Stimulated activated memory B cell treated with anti-CD40 and anti-IgM and Interleukin-4, amounts not matched to agents 10 μg/mL and 1 μg/mL and 100 μg/mL, for 72 hours (primary cell): ENCODE data around the gene ITIH5.
A peak's percentile ranks its signal among the peaks of the same experiment; 100 is the strongest.
"Not testable (repeated sequence)": the region's sequence is repeated elsewhere in the genome, so short reads cannot be mapped to it uniquely, and the experiment has no call there.

ENCODE experiments used
- ATAC-seq: fragments of 150-1000 bp; cut with Tn5 transposase; 2 replicates; pipeline ENCODE4 v1.10.0; 2021
- H3K27ac Mint-ChIP-seq: one replicate; pipeline ENCODE4 v1.8.0; 2022; ENCODE audit warnings: mild to moderate bottlenecking, mixed read lengths
- H3K27me3 Mint-ChIP-seq: one replicate; pipeline ENCODE4 v1.8.0; 2022; ENCODE audit warnings: mixed read lengths
- H3K36me3 Mint-ChIP-seq: one replicate; pipeline ENCODE4 v1.8.0; 2022; ENCODE audit warnings: mixed read lengths
- H3K4me1 Mint-ChIP-seq: one replicate; pipeline ENCODE4 v1.8.0; 2022; ENCODE audit warnings: mixed read lengths
- H3K4me3 Mint-ChIP-seq: one replicate; pipeline ENCODE4 v1.8.0; 2022; ENCODE audit warnings: mild to moderate bottlenecking, moderate library complexity, mixed read lengths
- H3K9me3 Mint-ChIP-seq: one replicate; pipeline ENCODE4 v1.8.0; 2022; ENCODE audit warnings: mixed read lengths

Gene ITIH5

GRCh38 chr10:7697426-7697825, 30.7 kb upstream of the ITIH5 start:
- Mint-ChIP-seq H3K9me3 (peaks cover 12% of the 10 kb centered on the region), H3K4me3 (no peak overlapping the region), H3K4me1 (no peaks in the 10 kb centered on the region), H3K27me3 (peaks cover 17% of the 10 kb centered on the region), H3K27ac (no peak overlapping the region), H3K36me3 (no peaks in the 10 kb centered on the region)
- ATAC-seq: no peak

GRCh38 chr10:7696545-7696944, 29.8 kb upstream of the ITIH5 start:
- Mint-ChIP-seq H3K4me3 (no peak overlapping the region), H3K27ac (no peak overlapping the region), H3K9me3 (peaks cover 14% of the 10 kb centered on the region), H3K27me3 (peaks cover 17% of the 10 kb centered on the region), H3K36me3 (no peaks in the 10 kb centered on the region), H3K4me1 (no peaks in the 10 kb centered on the region)
- no peak for ATAC-seq

- H3K27me3 Mint-ChIP-seq, H3K4me1 Mint-ChIP-seq, H3K36me3 Mint-ChIP-seq, ATAC-seq, H3K27ac Mint-ChIP-seq, H3K4me3 Mint-ChIP-seq: not testable (repeated sequence)
- peaks cover 18% of the 10 kb centered on the region for H3K9me3 Mint-ChIP-seq
These were observed 26.4 kb upstream of the ITIH5 start for GRCh38 chr10:7693194-7693593.

- not testable (repeated sequence) for H3K4me1 Mint-ChIP-seq, H3K36me3 Mint-ChIP-seq, H3K27ac Mint-ChIP-seq, ATAC-seq, H3K4me3 Mint-ChIP-seq, H3K27me3 Mint-ChIP-seq
- H3K9me3 Mint-ChIP-seq: peaks cover 18% of the 10 kb centered on the region
These were observed 25.6 kb upstream of the ITIH5 start for GRCh38 chr10:7692368-7692767.

GRCh38 chr10:7690885-7691597, 24.3 kb upstream of the ITIH5 start:
- H3K4me3 Mint-ChIP-seq, H3K27me3 Mint-ChIP-seq, H3K27ac Mint-ChIP-seq, H3K4me1 Mint-ChIP-seq, ATAC-seq, H3K36me3 Mint-ChIP-seq: not testable (repeated sequence)
- peaks cover 18% of the 10 kb centered on the region for H3K9me3 Mint-ChIP-seq

- Mint-ChIP-seq H3K4me1 (peaks cover 6% of the 10 kb centered on the region), H3K27ac (no peak overlapping the region), H3K27me3 (peaks cover under 1% of the 10 kb centered on the region), H3K36me3 (no peaks in the 10 kb centered on the region), H3K4me3 (no peak overlapping the region), H3K9me3 (peaks cover 18% of the 10 kb centered on the region)
- no peak for ATAC-seq
These were observed 22.8 kb upstream of the ITIH5 start for GRCh38 chr10:7689591-7689990.

- H3K4me3 Mint-ChIP-seq: no peak overlapping the region
- H3K4me1 Mint-ChIP-seq: peaks cover 6% of the 10 kb centered on the region
- no peak overlapping the region for H3K27ac Mint-ChIP-seq
- peaks cover 5% of the 10 kb centered on the region for H3K36me3 Mint-ChIP-seq
- peaks cover 20% of the 10 kb centered on the region for H3K9me3 Mint-ChIP-seq
- peak; percentile 76 for ATAC-seq
- peaks cover 19% of the 10 kb centered on the region for H3K27me3 Mint-ChIP-seq
These were observed 20.6 kb upstream of the ITIH5 start for GRCh38 chr10:7687228-7687907.

- ATAC-seq: no peak
- Mint-ChIP-seq H3K36me3 (peaks cover 12% of the 10 kb centered on the region), H3K9me3 (peaks cover 24% of the 10 kb centered on the region), H3K4me3 (no peak overlapping the region), H3K27me3 (peaks cover 27% of the 10 kb centered on the region), H3K27ac (no peak overlapping the region), H3K4me1 (peaks cover 6% of the 10 kb centered on the region)
These were observed 19.8 kb upstream of the ITIH5 start for GRCh38 chr10:7686351-7687171.

- H3K4me1 Mint-ChIP-seq, H3K27ac Mint-ChIP-seq, H3K4me3 Mint-ChIP-seq, ATAC-seq: not testable (repeated sequence)
- Mint-ChIP-seq H3K9me3 (peaks cover 21% of the 10 kb centered on the region), H3K36me3 (peaks cover 15% of the 10 kb centered on the region), H3K27me3 (peaks cover 59% of the 10 kb centered on the region)
These were observed 13.3 kb upstream of the ITIH5 start for GRCh38 chr10:7680078-7680477.

- Mint-ChIP-seq H3K9me3 (peaks cover 20% of the 10 kb centered on the region), H3K27ac (no peak overlapping the region), H3K4me1 (no peaks in the 10 kb centered on the region), H3K27me3 (peaks cover 60% of the 10 kb centered on the region), H3K36me3 (peaks cover 15% of the 10 kb centered on the region), H3K4me3 (no peak overlapping the region)
- ATAC-seq: no peak
These were observed 12.5 kb upstream of the ITIH5 start for GRCh38 chr10:7679256-7679655.

- Mint-ChIP-seq H3K9me3 (no peaks in the 10 kb centered on the region), H3K27me3 (peaks cover 85% of the 10 kb centered on the region), H3K36me3 (no peaks in the 10 kb centered on the region), H3K4me1 (peaks cover 6% of the 10 kb centered on the region), H3K27ac (no peak overlapping the region), H3K4me3 (no peak overlapping the region)
- no peak for ATAC-seq
These were observed 5.8 kb upstream of the ITIH5 start for GRCh38 chr10:7672341-7673134.

- Mint-ChIP-seq H3K4me3 (no peak overlapping the region), H3K27me3 (peaks cover 77% of the 10 kb centered on the region), H3K9me3 (no peaks in the 10 kb centered on the region), H3K27ac (no peak overlapping the region), H3K36me3 (no peaks in the 10 kb centered on the region), H3K4me1 (peaks cover 14% of the 10 kb centered on the region)
- no peak for ATAC-seq
These were observed 3.4 kb upstream of the ITIH5 start for GRCh38 chr10:7670157-7670556.

- no peaks in the 10 kb centered on the region for H3K9me3 Mint-ChIP-seq
- H3K4me3 Mint-ChIP-seq: peak overlapping the region; percentile 67
- peak; percentile 51 for ATAC-seq
- H3K27ac Mint-ChIP-seq: no peak overlapping the region
- no peaks in the 10 kb centered on the region for H3K36me3 Mint-ChIP-seq
- peaks cover 14% of the 10 kb centered on the region for H3K4me1 Mint-ChIP-seq
- H3K27me3 Mint-ChIP-seq: peaks cover 69% of the 10 kb centered on the region
These were observed 736 bp upstream of the ITIH5 start for GRCh38 chr10:7667262-7668141.

GRCh38 chr10:7665767-7666166, 999 bp downstream of the ITIH5 start:
- no peaks in the 10 kb centered on the region for H3K9me3 Mint-ChIP-seq
- peaks cover 14% of the 10 kb centered on the region for H3K4me1 Mint-ChIP-seq
- H3K4me3 Mint-ChIP-seq: peak overlapping the region; percentile 35
- ATAC-seq: no peak
- H3K36me3 Mint-ChIP-seq: no peaks in the 10 kb centered on the region
- H3K27ac Mint-ChIP-seq: no peak overlapping the region
- peaks cover 60% of the 10 kb centered on the region for H3K27me3 Mint-ChIP-seq
